Breast epithelium (tissue), 3 donors: ENCODE data around the gene WFDC12.

Experiments used
- POLR2A ChIP-seq: fragments of 450-650 bp; IDR thresholded peaks from one replicate; pipeline ENCODE4 v1.6.1; 2016; ENCODE audit warnings: antibody characterized with exemption, mild to moderate bottlenecking, moderate library complexity
- POLR2AphosphoS5 ChIP-seq, 3 donors: sonication (generic); formaldehyde crosslinking; IDR thresholded peaks; one replicate each; pipeline ENCODE4 v1.6.1; 2017; ENCODE audit warnings: antibody characterized with exemption in 3 of 3
- TF ChIP-seq, protein P1 (sequence below), 3 donors: fragments of 450-650 bp; IDR thresholded peaks; one replicate each; pipeline ENCODE4 v1.5.1; 2016 to 2017; ENCODE audit warnings: antibody characterized with exemption in 3 of 3, mild to moderate bottlenecking in 3 of 3, moderate library complexity in 3 of 3

DNA sequence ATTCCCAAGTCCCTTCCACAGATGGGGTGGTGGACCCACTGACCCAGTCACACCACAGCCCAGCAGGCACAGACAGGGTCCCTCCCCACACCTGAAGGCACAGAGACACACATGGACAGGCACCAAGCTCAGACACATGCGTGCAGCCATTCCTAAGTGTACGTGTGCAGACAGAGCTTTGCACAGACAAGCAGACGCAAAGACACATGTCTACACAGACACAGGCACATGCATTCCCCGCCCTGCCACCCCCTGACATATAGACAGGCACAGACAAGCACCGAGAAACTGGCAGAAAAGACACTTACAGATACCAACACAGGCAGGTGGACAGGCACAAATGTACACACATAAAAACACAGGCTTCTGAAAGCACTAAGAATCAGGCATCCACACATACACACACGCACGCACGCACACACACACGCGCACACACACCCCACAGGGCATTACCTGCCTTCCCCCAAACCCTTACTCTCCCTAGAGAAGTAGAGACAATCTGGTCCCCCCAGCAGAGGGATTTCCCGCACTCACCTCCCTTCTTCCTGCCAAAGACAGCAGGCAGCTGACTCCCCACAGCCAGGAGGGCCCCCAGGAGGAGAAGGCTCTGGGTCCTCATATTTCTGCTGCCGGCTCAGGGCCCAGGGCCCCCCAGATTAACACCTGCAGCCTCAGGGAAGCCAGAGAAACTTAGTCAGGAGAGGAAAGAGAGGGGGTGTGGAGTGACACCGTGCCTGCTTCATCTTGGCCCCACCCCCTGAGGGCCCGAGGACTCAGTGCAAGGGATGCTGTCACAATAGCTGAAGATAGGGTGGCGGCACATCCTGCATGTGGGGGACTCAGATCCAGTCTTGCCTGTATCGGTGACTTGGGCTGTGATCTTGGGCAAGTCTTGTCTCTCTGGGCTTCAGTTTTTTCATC, 9.5 kb downstream of the WFDC12 start, which contains the start of gene WFDC5:
- TF ChIP-seq, protein P1, sequence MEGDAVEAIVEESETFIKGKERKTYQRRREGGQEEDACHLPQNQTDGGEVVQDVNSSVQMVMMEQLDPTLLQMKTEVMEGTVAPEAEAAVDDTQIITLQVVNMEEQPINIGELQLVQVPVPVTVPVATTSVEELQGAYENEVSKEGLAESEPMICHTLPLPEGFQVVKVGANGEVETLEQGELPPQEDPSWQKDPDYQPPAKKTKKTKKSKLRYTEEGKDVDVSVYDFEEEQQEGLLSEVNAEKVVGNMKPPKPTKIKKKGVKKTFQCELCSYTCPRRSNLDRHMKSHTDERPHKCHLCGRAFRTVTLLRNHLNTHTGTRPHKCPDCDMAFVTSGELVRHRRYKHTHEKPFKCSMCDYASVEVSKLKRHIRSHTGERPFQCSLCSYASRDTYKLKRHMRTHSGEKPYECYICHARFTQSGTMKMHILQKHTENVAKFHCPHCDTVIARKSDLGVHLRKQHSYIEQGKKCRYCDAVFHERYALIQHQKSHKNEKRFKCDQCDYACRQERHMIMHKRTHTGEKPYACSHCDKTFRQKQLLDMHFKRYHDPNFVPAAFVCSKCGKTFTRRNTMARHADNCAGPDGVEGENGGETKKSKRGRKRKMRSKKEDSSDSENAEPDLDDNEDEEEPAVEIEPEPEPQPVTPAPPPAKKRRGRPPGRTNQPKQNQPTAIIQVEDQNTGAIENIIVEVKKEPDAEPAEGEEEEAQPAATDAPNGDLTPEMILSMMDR (IDR thresholded peaks at IDR 0.05), result no peak
- TF ChIP-seq POLR2A, result no peak
- no peak for TF ChIP-seq POLR2AphosphoS5 (IDR thresholded peaks at IDR 0.05)
